NCI-H524 (cell line): Measurements from ENCODE around the gene KLF1.

Experiments
- DNase-seq, 2 experiments: peaks; one replicate each; lab custom pipeline; 2025; lab: John Stamatoyannopoulos, UW

Gene KLF1

DNA sequence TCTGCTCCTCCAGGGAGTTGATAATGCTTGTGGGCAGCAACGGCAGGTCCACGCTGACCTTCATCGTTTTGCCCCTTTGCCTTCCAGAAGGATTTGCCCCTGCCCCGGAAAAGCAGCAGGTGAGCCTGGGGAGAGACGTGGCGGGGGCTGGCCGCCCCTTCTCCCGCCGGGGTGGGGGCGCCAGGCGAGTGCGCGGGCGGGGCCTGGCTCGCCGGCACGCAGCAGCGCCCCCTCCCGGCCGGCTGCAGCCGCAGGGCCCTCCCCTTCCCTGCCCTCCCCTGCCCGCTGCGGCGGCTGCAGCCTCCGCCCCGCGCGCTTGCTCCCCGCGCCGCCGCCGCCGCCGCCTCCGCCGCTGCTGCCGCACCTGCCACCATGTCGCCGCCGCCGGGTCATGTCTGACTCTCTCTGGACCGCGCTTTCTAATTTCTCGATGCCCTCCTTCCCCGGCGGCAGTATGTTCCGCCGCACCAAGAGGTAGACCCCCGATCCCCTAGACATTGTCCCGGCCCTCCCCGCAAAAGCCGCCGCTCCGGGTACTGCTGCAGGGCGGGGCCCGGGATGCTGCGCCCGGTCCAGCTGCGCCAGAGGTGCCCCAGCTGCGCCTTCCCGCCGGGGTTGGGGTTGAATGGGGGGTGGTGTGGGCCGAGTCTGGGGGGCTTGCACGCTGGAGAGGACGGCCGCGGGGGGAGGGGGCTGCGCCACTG lies 48.7 kb downstream of the KLF1 start, which contains the start of gene MAST1:
Gene MAST1 (plus strand): TSS at position 334 of the 704 bp plus-strand sequence. CDS start 58 bp downstream, at position 392.
- peak in 1 of 2 experiments; percentile 52 for DNase-seq

DNA sequence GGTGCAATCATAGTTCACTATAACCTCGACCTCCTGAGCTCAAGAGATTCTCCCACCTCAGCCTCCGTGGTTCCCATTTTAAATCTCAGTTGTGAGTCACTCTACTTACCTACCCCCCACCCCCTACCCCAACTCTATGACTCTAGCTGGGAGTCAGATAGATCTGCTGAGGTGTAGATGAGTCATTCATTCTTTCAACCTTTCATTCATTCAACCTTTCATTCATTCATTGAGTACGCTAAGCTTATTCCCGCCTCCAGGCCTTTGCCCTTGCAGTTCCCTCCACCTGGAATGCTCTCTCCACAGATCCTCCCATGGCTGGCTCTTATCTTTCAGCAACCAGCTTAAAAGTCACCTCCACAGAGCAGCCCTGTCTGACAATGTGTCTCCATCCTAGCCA lies 49.8 kb downstream of the KLF1 start:
- DNase-seq, result no peak

DNA sequence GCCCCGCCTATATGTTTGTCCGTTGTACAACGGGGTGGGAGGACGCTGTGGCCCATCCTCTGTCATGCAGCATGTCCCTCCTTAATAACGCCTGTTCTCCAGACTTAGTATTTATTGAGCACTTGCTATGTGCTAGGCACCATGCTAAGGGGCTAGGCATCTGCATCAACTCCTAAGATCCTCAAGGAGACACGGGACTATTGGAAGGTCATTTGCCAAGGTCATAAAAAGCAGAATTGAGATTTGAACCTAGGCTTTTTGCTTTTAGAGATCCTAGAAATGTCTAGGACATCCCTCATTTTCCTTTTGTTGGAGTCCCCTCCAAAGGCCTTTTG lies 50.5 kb downstream of the KLF1 start:
- DNase-seq, result no peak

DNA sequence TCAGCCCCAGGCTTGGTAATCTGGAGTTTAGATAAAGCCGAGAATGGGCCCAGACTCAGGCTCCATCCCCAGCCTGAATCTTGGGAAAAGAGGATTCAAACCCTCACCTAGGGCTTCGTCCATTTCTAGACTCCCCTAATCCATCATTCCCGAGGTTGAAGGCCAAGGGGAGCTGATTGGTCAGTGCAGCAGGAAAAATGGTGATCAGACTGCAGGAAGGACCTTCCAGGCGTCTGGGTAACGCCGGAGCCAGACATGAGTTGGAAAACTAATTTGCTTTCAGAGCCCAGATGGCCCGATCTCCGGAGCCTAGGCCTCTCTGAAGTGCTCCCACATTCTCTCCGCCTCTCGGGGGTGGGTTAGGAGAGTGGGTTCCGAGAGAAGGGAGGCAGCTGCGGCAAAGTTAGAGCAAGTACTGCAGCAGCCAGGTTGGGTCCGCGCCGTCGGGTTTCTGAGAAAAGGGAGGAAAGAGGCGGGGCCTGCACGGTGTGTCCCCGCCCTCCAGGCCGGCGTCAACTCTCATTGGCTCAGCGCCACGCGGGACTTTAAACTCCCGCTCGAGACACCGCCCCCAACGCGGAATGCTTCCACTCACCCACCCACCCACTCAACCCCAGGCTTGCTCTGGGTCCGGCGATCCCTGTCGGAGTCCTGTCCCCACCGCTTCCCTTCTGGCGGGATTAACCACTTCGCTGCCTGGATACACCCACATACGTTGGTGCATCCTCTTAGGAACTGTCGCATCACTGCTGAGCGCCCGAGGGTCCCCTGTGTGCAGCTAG lies 51.8 kb downstream of the KLF1 start:
- DNase-seq, result peak; percentile 59 to 66

DNA sequence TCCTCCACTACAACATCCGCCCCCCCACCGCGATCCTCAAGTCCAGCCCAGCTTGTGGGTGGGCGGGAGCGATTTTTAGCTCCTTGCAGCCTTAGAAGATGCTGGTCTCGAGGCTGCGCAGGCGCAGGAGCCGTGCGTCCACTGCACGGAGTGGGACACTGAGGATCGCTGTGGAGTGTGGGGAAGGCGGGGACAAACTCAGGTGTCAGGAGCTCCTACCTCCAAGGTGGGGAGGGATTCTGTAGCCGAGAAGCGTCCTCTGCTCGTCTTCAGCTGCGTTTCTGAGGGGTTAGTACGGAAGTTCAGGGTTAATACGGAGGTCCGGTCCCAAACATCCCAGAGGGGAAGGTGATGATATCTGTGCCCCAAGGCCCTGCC lies 52.4 kb downstream of the KLF1 start, which contains the start of gene RTBDN:
Gene RTBDN (minus strand): TSS at position 14 of the 378 bp plus-strand sequence. CDS start 4,600 bp downstream, outside the sequence.
- DNase-seq, result no peak
